GM19043 (cell line): ENCODE data around the gene TBXT.
"Not testable (repeated sequence)": the region's sequence is repeated elsewhere in the genome, so short reads cannot be mapped to it uniquely, and the experiment has no call there.

Experiments used
- ATAC-seq: cut with Tn5 transposase; IDR thresholded peaks from one replicate; pipeline ENCODE4 v1.9.1; 2021; ENCODE audit warnings: low read depth; ENCODE audit not compliant: unreplicated experiment

The TBXT gene

DNA sequence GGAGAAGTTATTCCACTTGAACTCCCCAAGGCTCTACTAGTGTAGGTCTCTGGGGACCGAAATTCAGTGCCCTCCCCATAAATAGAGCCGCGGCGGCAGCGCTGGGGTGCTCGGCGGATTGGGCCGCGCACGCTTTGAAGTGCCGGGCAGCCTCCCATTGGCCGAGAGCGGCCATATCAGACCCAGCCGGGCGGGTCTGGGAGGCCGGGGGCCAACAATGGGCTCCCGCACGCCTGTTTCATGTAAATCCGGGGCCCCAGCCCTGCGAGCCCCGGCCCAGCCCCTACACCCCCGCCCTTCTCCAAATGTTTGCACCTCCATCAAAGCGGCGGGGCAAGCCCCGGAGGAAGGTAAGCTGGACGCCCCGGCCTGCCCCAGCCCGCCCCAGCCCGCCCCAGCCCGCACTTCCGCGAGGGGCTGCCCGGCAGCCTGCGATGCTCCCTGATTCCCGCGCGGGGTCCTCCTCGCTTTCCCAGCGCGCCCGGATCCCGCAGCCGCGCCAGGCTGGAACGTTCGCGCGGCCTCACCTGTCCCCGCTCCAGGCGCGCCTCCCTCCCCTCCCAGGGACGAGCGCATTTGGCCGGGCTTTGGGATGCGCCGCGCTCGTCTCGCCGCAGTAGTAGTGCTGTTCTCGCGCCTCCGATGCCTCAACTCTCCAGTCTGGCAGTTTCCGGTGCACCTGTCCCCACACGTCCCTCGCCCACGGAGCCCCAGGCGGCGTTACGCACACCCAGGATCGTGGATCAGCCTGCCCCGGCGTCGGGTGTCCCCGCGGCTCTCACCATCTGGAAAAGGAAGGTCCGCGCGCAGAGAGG lies at the start of gene TBXT:
Gene TBXT (minus strand): TSS at position 51 of the 815 bp plus-strand sequence. CDS start 260 bp downstream, outside the sequence.
- ATAC-seq: no peak

- ATAC-seq: no peak
Observed at GRCh38 chr6:166207284-166207561, 39.6 kb upstream of the TBXT start.

DNA sequence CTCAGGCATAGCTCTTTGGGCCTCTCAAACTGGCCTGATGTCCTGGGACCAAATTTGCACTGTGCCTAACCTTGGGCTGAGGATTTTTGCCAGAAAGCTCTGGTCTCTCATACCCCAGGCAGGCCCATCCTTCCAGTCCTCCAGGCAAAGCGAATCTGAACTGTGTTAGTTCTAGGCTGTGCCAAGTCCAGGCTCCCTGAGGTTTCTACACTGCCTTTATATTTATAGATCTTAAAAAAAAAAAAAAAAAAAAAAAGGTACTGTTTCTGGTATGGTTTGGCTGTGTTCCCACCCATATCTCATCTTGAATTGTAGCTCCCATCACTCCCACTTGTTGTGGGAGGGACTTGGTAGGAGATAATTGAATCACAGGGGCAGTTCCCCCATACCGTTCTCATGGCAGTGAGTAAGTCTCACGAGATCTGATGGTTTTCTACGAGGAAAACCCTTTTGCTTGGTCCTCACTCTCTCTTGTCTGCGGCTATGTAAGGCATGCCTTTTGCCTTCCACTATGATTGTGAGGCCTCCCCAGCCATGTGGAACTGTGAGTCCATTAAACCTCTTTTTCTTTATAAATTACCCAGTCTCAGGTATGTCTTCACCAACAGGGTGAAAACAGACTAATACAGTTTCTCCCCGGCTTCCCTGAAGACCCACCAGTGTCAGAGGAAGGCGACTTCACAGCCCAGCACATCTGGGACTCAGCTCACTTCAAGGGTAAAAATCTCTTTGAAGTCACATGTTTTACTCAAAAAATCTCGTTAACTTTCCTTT lies 39.0 kb upstream of the TBXT start:
- no peak for ATAC-seq

GRCh38 chr6:166206066-166206465 lies 38.4 kb upstream of the TBXT start:
- no peak for ATAC-seq

GRCh38 chr6:166204852-166205650 lies 37.4 kb upstream of the TBXT start:
- no peak for ATAC-seq

DNA sequence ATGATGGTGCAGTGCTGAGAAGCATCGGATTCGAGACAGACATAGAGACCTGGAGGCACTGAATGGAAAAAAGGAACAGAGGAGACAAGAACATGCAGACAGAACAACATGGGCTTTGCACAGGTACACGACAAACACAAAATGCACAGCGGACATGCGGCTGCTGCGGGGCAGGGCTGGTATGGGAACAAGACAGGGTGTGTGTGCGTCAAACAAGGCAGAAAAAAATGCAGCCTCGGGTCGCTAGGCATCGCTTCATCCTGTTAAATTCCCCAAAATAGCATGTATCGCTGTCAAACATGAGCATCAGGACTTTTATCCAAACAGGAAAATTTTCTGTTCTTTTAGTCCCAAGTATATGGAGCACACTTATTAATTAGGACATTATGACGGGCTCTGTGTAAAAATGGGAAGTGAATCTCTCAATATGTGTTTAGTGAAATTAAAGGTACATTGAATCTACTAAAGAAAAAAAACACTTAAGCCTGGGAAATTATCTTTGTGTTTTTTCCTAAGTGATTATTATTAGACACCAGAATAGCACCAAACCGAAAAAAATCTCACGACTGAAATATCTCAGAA lies 36.1 kb upstream of the TBXT start:
- ATAC-seq: no peak

GRCh38 chr6:166203003-166203640 lies 35.5 kb upstream of the TBXT start:
- no peak for ATAC-seq

DNA sequence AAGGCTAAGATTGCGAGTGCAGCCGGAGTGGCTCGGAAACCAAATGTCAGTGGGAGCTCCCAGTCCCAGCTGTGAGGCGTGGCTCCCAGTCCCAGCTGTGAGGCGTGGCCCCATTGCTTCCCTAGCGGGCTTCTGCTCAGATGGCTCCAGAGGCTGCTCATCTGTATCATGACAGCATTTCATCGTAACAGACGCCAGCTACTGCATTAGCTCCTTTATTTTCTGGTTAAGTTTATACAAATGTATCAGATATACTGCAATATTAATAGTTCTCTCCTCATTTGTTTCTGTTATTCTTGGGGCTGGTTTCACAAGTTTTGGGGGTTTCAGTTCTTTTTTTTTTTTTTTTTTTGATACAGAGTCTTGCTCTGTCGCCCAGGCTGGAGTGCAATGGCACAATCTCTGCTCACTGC lies 34.7 kb upstream of the TBXT start:
- ATAC-seq: peak; percentile 60

DNA sequence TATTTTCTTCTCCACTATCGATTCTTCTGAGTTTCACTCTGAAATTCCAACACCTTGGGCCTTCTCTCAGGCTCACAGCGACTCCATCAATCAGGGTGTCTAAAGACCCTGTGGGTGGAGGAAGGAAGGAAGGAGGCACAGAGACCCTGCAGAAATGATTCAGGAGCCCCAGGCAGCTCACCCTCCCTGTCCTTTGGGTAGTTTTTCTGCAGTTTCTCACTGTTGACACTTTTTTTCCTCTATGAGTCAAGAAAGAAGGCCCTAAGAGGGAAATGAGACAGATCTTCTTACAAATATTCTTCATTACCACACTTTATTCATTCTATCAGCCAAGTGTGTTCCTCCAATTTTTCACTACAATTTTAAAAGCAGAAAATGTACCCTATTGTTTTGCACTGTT lies 34.2 kb upstream of the TBXT start:
- ATAC-seq: peak; percentile 26

GRCh38 chr6:166197361-166197760 lies 29.7 kb upstream of the TBXT start:
- no peak for ATAC-seq

- no peak for ATAC-seq
Observed at GRCh38 chr6:166195860-166196238, 28.2 kb upstream of the TBXT start.

- ATAC-seq: no peak
Observed at GRCh38 chr6:166194914-166195859, 27.5 kb upstream of the TBXT start.

- no peak for ATAC-seq
Observed at GRCh38 chr6:166192557-166192956, 24.9 kb upstream of the TBXT start.

DNA sequence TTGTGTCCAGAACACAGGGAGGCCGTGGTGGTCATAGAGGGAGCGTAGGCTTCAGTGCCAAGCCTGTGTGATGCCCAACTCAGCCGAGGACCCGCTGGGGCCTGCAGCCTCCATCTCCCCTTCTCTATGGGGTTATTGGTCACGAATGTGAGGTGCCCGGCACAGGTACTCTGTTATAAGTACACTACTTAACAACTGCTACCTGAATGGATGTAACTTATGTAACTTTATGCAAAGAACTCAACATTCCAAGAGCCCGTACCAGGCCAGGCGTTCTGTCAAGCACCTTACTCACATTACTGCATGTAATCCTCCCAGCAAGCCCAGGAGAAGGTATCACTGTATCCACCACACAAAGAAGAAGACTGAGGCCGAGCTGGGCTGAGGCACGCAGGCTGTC lies 24.5 kb upstream of the TBXT start:
- no peak for ATAC-seq

GRCh38 chr6:166179704-166180103 lies 12.1 kb upstream of the TBXT start:
- ATAC-seq: no peak

- ATAC-seq: no peak
Observed at GRCh38 chr6:166176106-166176505, 8.5 kb upstream of the TBXT start.

DNA sequence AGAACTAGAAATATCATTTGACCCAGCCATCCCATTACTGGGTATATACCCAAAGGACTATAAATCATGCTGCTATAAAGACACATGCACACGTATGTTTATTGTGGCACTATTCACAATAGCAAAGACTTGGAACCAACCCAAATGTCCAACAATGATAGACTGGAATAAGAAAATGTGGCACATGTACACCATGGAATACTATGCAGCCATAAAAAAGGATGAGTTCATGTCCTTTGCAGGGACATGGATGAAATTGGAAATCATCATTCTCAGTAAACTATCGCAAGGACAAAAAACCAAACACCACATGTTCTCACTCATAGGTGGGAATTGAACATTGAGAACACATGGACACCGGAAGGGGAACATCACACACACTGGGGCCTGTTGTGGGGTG lies 7.4 kb upstream of the TBXT start:
- ATAC-seq: not testable (repeated sequence)

GRCh38 chr6:166174031-166174430 lies 6.4 kb upstream of the TBXT start:
- ATAC-seq: no peak

GRCh38 chr6:166173281-166173951 lies 5.8 kb upstream of the TBXT start:
- ATAC-seq: no peak
